B cell (primary cell): ENCODE data around the gene TAF6.

Experiments used
- CTCF ChIP-seq: fragments of 200-600 bp; IDR thresholded peaks from one replicate; pipeline ENCODE4 v1.8.0; 2022; ENCODE audit warnings: antibody characterized with exemption, mild to moderate bottlenecking
- EZH2 ChIP-seq: IDR thresholded peaks from 2 replicates; pipeline ENCODE4 v1.6.1; 2012; ENCODE audit warnings: borderline replicate concordance, low read depth, mild to moderate bottlenecking, moderate library complexity, low read length; ENCODE audit not compliant: insufficient read depth, poor library complexity, severe bottlenecking

- TF ChIP-seq CTCF (no peak), EZH2 (no peak)
Measured at GRCh38 chr7:100090527-100091410, 28.4 kb downstream of the TAF6 start.
